GM13976 (cell line): ENCODE measurements around the gene APBA3.

ENCODE experiments used
- DNase-seq: peaks from one replicate; pipeline ENCODE4 v3.0.0; 2012; ENCODE audit warnings: low spot score
- CTCF ChIP-seq: IDR thresholded peaks from 2 replicates; pipeline ENCODE4 v1.5.1; 2012; ENCODE audit warnings: borderline replicate concordance, mild to moderate bottlenecking; ENCODE audit not compliant: insufficient read depth; ENCODE audit errors: extremely low read depth, missing control alignments, control extremely low read depth
- in situ Hi-C: fragments of 300-500 bp; cut with MboI; formaldehyde crosslinking; loops from one replicate; pipeline ENCODE4 v1.12.0; 2022; ENCODE audit warnings: low sequenced_read_pairs, mixed read lengths, inconsistent platforms; ENCODE audit not compliant: unreplicated experiment

The APBA3 gene

GRCh38 chr19:3761382-3762129, at the start of gene APBA3:
TSS of gene APBA3 (minus strand) at chr19:3761692. CDS start at chr19:3760264, 1,428 bp downstream.
- in situ Hi-C loops, result no loop called here
- DNase-seq, result peak; percentile 98
- peak; percentile 84 for TF ChIP-seq CTCF

- TF ChIP-seq CTCF, result no peak
- in situ Hi-C loops, result no loop called here
- DNase-seq, result no peak
Measured at GRCh38 chr19:3810708-3811355, 49.3 kb upstream of the APBA3 start.

GRCh38 chr19:3809881-3810707, 48.6 kb upstream of the APBA3 start:
- in situ Hi-C loops, result no loop called here
- peak; percentile 71 for DNase-seq
- no peak for TF ChIP-seq CTCF

- DNase-seq, result no peak
- in situ Hi-C loops, result no loop called here
- no peak for TF ChIP-seq CTCF
Measured at GRCh38 chr19:3808420-3809143, 47.1 kb upstream of the APBA3 start.

- in situ Hi-C loops, result no loop called here
- no peak for TF ChIP-seq CTCF
- DNase-seq, result no peak
Measured at GRCh38 chr19:3807574-3808354, 46.3 kb upstream of the APBA3 start.
